Measurements from ENCODE around the gene CD74.

Gene CD74

GRCh38 chr5:150394912-150395687 lies 17.6 kb downstream of the CD74 start:
- DNase-seq: no peak

GRCh38 chr5:150394131-150394530 lies 18.6 kb downstream of the CD74 start:
- no peak for DNase-seq

GRCh38 chr5:150393096-150393645 lies 19.5 kb downstream of the CD74 start:
- no peak for DNase-seq

GRCh38 chr5:150392680-150393079 lies 20.0 kb downstream of the CD74 start:
- no peak for DNase-seq

- no peak for DNase-seq
Observed at GRCh38 chr5:150391986-150392385, 20.7 kb downstream of the CD74 start.

- DNase-seq: no peak
Observed at GRCh38 chr5:150391064-150391834, 21.5 kb downstream of the CD74 start.

GRCh38 chr5:150389531-150390266 lies 23.0 kb downstream of the CD74 start:
- DNase-seq: no peak

GRCh38 chr5:150386024-150386855 lies 26.5 kb downstream of the CD74 start:
- no peak for DNase-seq

- DNase-seq: no peak
Observed at GRCh38 chr5:150384701-150385100, 28.0 kb downstream of the CD74 start.

- no peak for DNase-seq
Observed at GRCh38 chr5:150377964-150378694, 34.6 kb downstream of the CD74 start.

GRCh38 chr5:150376799-150377771 lies 35.6 kb downstream of the CD74 start:
- DNase-seq: no peak

GRCh38 chr5:150374651-150375050 lies 38.1 kb downstream of the CD74 start:
- DNase-seq: no peak

GRCh38 chr5:150372639-150373038 lies 40.1 kb downstream of the CD74 start:
- DNase-seq: no peak

GRCh38 chr5:150368526-150368925 lies 44.2 kb downstream of the CD74 start:
- no peak for DNase-seq

- DNase-seq: no peak
Observed at GRCh38 chr5:150364004-150364403, 48.7 kb downstream of the CD74 start.

- DNase-seq: no peak
Observed at GRCh38 chr5:150363185-150363584, 49.5 kb downstream of the CD74 start.

- no peak for DNase-seq
Observed at GRCh38 chr5:150361301-150361700, 51.4 kb downstream of the CD74 start.

GRCh38 chr5:150358261-150359095 lies 54.2 kb downstream of the CD74 start:
- DNase-seq: no peak

Measured in activated CD8-positive, alpha-beta memory T cell treated with anti-CD3 and anti-CD28 coated beads, Interleukin-2, amount 50 U/mL, for 48 hours (primary cell).